ENCODE results near the gene KCNA5.

The KCNA5 gene

GRCh38 chr12:5043589-5044419 lies at the start of gene KCNA5:
TSS of gene KCNA5 (plus strand) at chr12:5043879. CDS start at chr12:5044148, 269 bp downstream.
- DNase-seq (ENCODE audit: low read depth in 3 of 3): no peak

- no peak for DNase-seq (ENCODE audit: low read depth in 3 of 3)
Observed at GRCh38 chr12:4994622-4995021, 49.1 kb upstream of the KCNA5 start.

- no peak for DNase-seq (ENCODE audit: low read depth in 3 of 3)
Observed at GRCh38 chr12:4996714-4997113, 47.0 kb upstream of the KCNA5 start.

GRCh38 chr12:4997939-4998338 lies 45.7 kb upstream of the KCNA5 start:
- no peak for DNase-seq (ENCODE audit: low read depth in 3 of 3)

- no peak for DNase-seq (ENCODE audit: low read depth in 3 of 3)
Observed at GRCh38 chr12:5000204-5000603, 43.5 kb upstream of the KCNA5 start.

GRCh38 chr12:5000658-5001385 lies 42.9 kb upstream of the KCNA5 start:
- DNase-seq (ENCODE audit: low read depth in 3 of 3): no peak

GRCh38 chr12:5003025-5003666 lies 40.5 kb upstream of the KCNA5 start:
- DNase-seq (ENCODE audit: low read depth in 3 of 3): peak; percentile 22 to 31 (median 26)

- DNase-seq (ENCODE audit: low read depth in 3 of 3): no peak
Observed at GRCh38 chr12:5008661-5009060, 35.0 kb upstream of the KCNA5 start.

- no peak for DNase-seq (ENCODE audit: low read depth in 3 of 3)
Observed at GRCh38 chr12:5010151-5010550, 33.5 kb upstream of the KCNA5 start.

- DNase-seq (ENCODE audit: low read depth in 3 of 3): no peak
Observed at GRCh38 chr12:5012337-5012736, 31.3 kb upstream of the KCNA5 start.

- no peak for DNase-seq (ENCODE audit: low read depth in 3 of 3)
Observed at GRCh38 chr12:5013266-5013730, 30.4 kb upstream of the KCNA5 start.

- no peak for DNase-seq (ENCODE audit: low read depth in 3 of 3)
Observed at GRCh38 chr12:5014269-5014668, 29.4 kb upstream of the KCNA5 start.

- no peak for DNase-seq (ENCODE audit: low read depth in 3 of 3)
Observed at GRCh38 chr12:5015711-5016492, 27.8 kb upstream of the KCNA5 start.

GRCh38 chr12:5016526-5016925 lies 27.2 kb upstream of the KCNA5 start:
- no peak for DNase-seq (ENCODE audit: low read depth in 3 of 3)

- DNase-seq (ENCODE audit: low read depth in 3 of 3): no peak
Observed at GRCh38 chr12:5017638-5018348, 25.9 kb upstream of the KCNA5 start.

- no peak for DNase-seq (ENCODE audit: low read depth in 3 of 3)
Observed at GRCh38 chr12:5018677-5019076, 25.0 kb upstream of the KCNA5 start.

GRCh38 chr12:5022025-5022424 lies 21.7 kb upstream of the KCNA5 start:
- DNase-seq (ENCODE audit: low read depth in 3 of 3): no peak

- DNase-seq (ENCODE audit: low read depth in 3 of 3): peak in 2 of 3 donors; percentile 5 to 11
Observed at GRCh38 chr12:5022465-5023061, 21.1 kb upstream of the KCNA5 start.

GRCh38 chr12:5023842-5024241 lies 19.8 kb upstream of the KCNA5 start:
- DNase-seq (ENCODE audit: low read depth in 3 of 3): no peak

GRCh38 chr12:5026342-5026938 lies 17.2 kb upstream of the KCNA5 start:
- DNase-seq (ENCODE audit: low read depth in 3 of 3): no peak

All from stimulated activated CD4-positive, alpha-beta T cell treated with anti-CD3 and anti-CD28 coated beads, TNF-alpha, amount 100 ng/mL, for 48 hours (primary cell).